Embryonic facial prominence (tissue), 1 donor: ENCODE data around the gene FGF1.
A peak's percentile ranks its signal among the peaks of the same experiment; 100 is the strongest.

ENCODE experiments used
- DNase-seq: peaks from one replicate; pipeline ENCODE4 v3.0.0-alpha.2; 2016; ENCODE audit errors: extremely low spot score

The FGF1 gene

GRCh38 chr5:142685418-142686209, at the start of gene FGF1:
FGF1 (minus strand) TSS chr5:142686090; CDS start chr5:142614127, 71,963 bp downstream.
- no peak for DNase-seq

GRCh38 chr5:142727735-142728047, 41.8 kb upstream of the FGF1 start:
- no peak for DNase-seq

DNA sequence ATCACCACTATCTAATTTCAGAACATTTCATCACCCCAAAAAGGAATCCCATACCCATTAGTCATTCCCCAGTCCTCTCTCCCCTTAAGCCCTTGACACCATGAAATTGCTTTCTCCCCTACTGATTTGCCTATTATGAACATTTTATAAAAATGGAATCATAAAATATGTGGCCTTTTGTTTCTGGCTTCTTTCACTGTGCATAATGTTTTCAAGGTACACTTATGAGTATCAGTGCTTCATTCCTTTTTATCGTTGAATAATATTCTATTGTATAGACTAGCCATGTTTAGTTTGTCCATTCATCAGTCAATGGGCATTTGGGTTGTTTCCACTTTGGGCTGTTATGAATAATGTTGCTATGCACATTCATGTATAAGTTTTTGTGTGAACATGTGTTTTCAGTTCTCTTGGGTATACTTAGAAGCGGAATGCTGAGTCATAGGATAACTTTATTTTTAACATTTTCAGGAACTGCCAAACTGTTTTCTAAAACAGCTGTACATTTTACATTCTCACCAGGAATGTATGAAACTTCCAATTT, 40.4 kb upstream of the FGF1 start:
- no peak for DNase-seq

GRCh38 chr5:142725231-142726187, 39.6 kb upstream of the FGF1 start:
- DNase-seq: no peak

- DNase-seq: no peak
Measured at GRCh38 chr5:142724821-142725220, 38.9 kb upstream of the FGF1 start.

- DNase-seq: no peak
Measured at GRCh38 chr5:142722896-142723295, 37.0 kb upstream of the FGF1 start.

- DNase-seq: no peak
Measured at GRCh38 chr5:142722146-142722545, 36.3 kb upstream of the FGF1 start.

- no peak for DNase-seq
Measured at GRCh38 chr5:142720641-142721271, 34.9 kb upstream of the FGF1 start.

- no peak for DNase-seq
Measured at GRCh38 chr5:142719836-142720370, 34.0 kb upstream of the FGF1 start.

GRCh38 chr5:142717582-142718215, 31.8 kb upstream of the FGF1 start:
- DNase-seq: peak; percentile 56

GRCh38 chr5:142716963-142717362, 31.1 kb upstream of the FGF1 start:
- no peak for DNase-seq

GRCh38 chr5:142715291-142715690, 29.4 kb upstream of the FGF1 start:
- DNase-seq: no peak

DNA sequence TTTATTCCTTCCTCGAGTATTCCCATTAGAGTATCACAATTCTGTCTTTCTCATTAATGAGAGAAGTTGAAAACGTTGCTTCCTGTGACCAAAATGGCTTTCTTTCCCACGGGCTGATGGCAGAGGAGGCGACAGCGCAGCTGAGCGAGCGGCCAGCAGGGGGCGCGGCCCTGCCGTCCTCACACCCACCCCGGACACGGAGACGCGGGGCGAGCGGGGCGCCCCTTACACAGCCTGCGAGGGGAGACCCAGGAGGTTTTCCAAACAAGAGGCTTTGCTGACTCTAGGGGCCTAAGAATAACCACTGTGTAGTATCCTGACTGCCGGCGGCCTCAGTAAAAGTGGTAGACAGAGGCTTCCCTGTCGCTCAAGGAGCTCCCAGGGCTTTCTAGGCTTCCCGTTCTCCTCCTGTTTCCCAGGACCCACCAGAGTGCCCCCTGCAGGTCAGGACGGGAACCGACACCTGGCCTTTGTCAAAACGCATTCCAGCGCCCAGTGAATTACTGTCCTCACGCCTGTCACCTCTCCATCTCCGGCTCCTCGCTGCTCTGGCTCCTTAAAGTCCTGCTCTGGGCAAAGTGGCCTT, 27.3 kb upstream of the FGF1 start:
- peak; percentile 74 for DNase-seq

DNA sequence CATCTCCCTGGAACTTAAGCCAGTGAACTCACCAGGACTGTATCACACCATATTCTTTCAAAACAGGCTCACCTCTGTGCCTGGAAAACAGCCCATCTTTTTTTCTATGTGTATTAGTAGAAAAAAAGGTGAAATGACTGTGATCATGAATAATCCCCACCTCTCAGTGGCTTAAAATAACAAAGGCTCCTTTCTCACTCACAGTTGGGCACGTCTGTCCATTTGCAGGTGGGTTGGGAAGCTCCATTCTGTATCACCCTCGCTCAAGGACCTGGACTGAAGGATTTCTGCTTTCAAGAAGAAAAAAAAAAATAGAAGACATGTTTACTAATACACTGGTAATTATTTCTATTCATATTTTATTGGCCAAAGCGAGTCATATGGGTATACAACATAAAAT, 17.3 kb upstream of the FGF1 start:
- DNase-seq: no peak

DNA sequence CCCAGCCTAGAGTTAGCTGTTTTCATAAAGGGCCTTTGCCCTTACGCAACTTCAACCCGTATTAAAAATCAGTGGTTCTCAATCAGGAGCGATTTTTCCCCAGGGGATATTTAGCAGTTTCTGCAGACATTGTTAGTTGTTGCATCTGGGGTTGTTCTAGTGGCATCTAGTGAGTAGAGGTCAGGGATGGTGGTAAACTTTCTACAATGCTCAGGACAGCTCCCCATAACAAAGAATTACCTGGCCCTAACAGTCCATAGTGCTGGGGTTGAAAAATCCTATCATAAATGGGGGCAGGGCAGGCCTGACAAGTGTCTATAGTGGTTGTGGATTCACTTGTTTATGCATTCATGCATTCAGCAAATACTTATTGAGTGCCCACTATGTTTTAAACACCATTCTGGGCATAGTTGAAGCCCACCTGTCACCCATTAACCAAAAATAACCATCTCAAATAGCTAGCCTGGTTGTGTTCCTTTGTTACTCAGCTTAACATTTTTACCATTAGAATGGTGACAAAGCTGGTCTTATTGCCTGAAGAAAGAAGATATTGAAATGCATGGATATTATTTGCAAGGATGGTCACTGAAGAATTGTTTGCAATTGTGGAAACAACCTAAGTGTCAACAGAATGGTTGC, 15.9 kb upstream of the FGF1 start:
- DNase-seq: no peak

GRCh38 chr5:142700566-142700965, 14.7 kb upstream of the FGF1 start:
- no peak for DNase-seq

GRCh38 chr5:142699184-142699720, 13.4 kb upstream of the FGF1 start:
- DNase-seq: peak; percentile 69

- no peak for DNase-seq
Measured at GRCh38 chr5:142698447-142699183, 12.7 kb upstream of the FGF1 start.
